ENCODE measurements around the gene METTL25. TPM values are rescaled to one million over a fixed set of nuclear protein-coding genes. Genes with fewer than 3 reads are reported as not detected.
A peak's percentile ranks its signal among the peaks of the same experiment; 100 is the strongest.

The METTL25 gene
- total RNA-seq, 1 experiment from 2014 or later = 6.3 TPM

GRCh38 chr12:82470906-82471512 lies 112.7 kb downstream of the METTL25 start:
- peak; percentile 71 for ATAC-seq
- ChIA-PET CTCF (interaction anchor here (0.7 kb wide), 1 partner anchor 14 kb away, joined by 5 read pairs; no protein-coding TSS in a partner anchor), POLR2A (no interaction called here)
- Mint-ChIP-seq H3K27me3 (ENCODE audit: low read depth) (no peaks in the 10 kb centered on the region), H3K4me3 (no peak overlapping the region), H3K36me3 (0 out of 2 replicates have a peak, but pooled peaks cover 3% of the 10 kb centered on the region), H3K9me3 (peaks cover 4% of the 10 kb centered on the region; the same call in 1 of the 2 replicates), H3K27ac (no peak overlapping the region), H3K4me1 (no peaks in the 10 kb centered on the region)
- no peak for DNase-seq (ENCODE audit: low spot score)
- TF ChIP-seq, protein P1, sequence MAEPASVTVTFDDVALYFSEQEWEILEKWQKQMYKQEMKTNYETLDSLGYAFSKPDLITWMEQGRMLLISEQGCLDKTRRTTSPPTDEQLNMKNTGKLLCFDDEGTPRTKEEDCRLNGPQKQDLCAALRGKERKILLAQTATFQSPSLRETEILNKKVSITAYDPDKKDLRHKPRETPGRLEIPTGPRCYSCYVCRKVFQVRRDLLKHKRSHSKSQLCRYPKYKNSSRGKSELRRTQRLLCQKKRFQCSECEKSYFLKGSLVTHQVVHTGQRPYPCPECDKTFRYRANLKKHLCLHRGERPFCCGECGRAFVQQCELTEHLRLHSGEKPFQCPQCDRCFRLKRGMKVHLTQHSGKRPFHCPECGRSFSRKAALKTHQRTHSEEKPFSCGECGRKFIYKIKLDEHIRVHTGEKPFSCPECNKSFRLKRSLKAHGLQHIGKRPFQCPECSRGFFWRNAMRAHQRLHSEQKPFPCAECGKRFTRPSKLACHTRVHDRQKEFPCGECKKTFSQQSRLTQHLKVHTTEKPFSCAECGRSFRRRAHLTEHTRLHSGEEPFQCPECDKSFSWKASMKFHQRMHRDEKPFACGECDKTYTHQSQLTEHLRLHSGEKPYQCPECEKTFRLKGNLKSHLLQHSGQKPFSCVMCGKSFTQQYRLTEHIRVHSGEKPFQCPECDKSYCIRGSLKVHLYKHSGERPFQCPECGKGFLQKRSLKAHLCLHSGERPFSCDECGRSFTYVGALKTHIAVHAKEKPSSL (CRISPR knock-in tag; conservative IDR thresholded peaks at IDR 0.05) = no peak
- TF ChIP-seq, protein P2, sequence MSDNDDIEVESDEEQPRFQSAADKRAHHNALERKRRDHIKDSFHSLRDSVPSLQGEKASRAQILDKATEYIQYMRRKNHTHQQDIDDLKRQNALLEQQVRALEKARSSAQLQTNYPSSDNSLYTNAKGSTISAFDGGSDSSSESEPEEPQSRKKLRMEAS (CRISPR knock-in tag; IDR thresholded peaks at IDR 0.05) = no peak
- TF ChIP-seq HMGXB4 (CRISPR knock-in tag; IDR thresholded peaks at IDR 0.05) (no peak), ATF2 (CRISPR knock-in tag; IDR thresholded peaks at IDR 0.05; ENCODE audit: borderline replicate concordance, low read depth) (no peak), ATF1 (CRISPR knock-in tag; IDR thresholded peaks at IDR 0.05) (no peak)

- peak; percentile 71 for ATAC-seq
- no peak for DNase-seq (ENCODE audit: low spot score)
- no peak overlapping the region for H3K27ac Mint-ChIP-seq
- peaks cover 4% of the 10 kb centered on the region; the same call in 1 of the 2 replicates for H3K9me3 Mint-ChIP-seq
- POLR2A ChIA-PET = no interaction called here
- no peaks in the 10 kb centered on the region for H3K27me3 Mint-ChIP-seq (ENCODE audit: low read depth)
- no peaks in the 10 kb centered on the region for H3K4me1 Mint-ChIP-seq
- 0 out of 2 replicates have a peak, but pooled peaks cover 3% of the 10 kb centered on the region for H3K36me3 Mint-ChIP-seq
- CTCF ChIA-PET = no interaction called here
- H3K4me3 Mint-ChIP-seq = no peak overlapping the region
- TF ChIP-seq, protein P3, sequence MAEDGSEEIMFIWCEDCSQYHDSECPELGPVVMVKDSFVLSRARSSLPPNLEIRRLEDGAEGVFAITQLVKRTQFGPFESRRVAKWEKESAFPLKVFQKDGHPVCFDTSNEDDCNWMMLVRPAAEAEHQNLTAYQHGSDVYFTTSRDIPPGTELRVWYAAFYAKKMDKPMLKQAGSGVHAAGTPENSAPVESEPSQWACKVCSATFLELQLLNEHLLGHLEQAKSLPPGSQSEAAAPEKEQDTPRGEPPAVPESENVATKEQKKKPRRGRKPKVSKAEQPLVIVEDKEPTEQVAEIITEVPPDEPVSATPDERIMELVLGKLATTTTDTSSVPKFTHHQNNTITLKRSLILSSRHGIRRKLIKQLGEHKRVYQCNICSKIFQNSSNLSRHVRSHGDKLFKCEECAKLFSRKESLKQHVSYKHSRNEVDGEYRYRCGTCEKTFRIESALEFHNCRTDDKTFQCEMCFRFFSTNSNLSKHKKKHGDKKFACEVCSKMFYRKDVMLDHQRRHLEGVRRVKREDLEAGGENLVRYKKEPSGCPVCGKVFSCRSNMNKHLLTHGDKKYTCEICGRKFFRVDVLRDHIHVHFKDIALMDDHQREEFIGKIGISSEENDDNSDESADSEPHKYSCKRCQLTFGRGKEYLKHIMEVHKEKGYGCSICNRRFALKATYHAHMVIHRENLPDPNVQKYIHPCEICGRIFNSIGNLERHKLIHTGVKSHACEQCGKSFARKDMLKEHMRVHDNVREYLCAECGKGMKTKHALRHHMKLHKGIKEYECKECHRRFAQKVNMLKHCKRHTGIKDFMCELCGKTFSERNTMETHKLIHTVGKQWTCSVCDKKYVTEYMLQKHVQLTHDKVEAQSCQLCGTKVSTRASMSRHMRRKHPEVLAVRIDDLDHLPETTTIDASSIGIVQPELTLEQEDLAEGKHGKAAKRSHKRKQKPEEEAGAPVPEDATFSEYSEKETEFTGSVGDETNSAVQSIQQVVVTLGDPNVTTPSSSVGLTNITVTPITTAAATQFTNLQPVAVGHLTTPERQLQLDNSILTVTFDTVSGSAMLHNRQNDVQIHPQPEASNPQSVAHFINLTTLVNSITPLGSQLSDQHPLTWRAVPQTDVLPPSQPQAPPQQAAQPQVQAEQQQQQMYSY (CRISPR knock-in tag; IDR thresholded peaks at IDR 0.05) = no peak
- no peak for TF ChIP-seq FOXK1 (CRISPR knock-in tag; IDR thresholded peaks at IDR 0.05)
- TF ChIP-seq FOXP1 (CRISPR knock-in tag; IDR thresholded peaks at IDR 0.05; ENCODE audit: borderline replicate concordance) = no peak
- TF ChIP-seq ZNF263 (CRISPR knock-in tag; IDR thresholded peaks at IDR 0.05; ENCODE audit: low read depth) = no peak
- TF ChIP-seq FOXP4 (CRISPR knock-in tag; IDR thresholded peaks at IDR 0.05) = no peak
- TF ChIP-seq, protein P4, sequence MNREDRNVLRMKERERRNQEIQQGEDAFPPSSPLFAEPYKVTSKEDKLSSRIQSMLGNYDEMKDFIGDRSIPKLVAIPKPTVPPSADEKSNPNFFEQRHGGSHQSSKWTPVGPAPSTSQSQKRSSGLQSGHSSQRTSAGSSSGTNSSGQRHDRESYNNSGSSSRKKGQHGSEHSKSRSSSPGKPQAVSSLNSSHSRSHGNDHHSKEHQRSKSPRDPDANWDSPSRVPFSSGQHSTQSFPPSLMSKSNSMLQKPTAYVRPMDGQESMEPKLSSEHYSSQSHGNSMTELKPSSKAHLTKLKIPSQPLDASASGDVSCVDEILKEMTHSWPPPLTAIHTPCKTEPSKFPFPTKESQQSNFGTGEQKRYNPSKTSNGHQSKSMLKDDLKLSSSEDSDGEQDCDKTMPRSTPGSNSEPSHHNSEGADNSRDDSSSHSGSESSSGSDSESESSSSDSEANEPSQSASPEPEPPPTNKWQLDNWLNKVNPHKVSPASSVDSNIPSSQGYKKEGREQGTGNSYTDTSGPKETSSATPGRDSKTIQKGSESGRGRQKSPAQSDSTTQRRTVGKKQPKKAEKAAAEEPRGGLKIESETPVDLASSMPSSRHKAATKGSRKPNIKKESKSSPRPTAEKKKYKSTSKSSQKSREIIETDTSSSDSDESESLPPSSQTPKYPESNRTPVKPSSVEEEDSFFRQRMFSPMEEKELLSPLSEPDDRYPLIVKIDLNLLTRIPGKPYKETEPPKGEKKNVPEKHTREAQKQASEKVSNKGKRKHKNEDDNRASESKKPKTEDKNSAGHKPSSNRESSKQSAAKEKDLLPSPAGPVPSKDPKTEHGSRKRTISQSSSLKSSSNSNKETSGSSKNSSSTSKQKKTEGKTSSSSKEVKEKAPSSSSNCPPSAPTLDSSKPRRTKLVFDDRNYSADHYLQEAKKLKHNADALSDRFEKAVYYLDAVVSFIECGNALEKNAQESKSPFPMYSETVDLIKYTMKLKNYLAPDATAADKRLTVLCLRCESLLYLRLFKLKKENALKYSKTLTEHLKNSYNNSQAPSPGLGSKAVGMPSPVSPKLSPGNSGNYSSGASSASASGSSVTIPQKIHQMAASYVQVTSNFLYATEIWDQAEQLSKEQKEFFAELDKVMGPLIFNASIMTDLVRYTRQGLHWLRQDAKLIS (CRISPR knock-in tag; IDR thresholded peaks at IDR 0.05; ENCODE audit: borderline replicate concordance) = no peak
- TF ChIP-seq, protein P5, sequence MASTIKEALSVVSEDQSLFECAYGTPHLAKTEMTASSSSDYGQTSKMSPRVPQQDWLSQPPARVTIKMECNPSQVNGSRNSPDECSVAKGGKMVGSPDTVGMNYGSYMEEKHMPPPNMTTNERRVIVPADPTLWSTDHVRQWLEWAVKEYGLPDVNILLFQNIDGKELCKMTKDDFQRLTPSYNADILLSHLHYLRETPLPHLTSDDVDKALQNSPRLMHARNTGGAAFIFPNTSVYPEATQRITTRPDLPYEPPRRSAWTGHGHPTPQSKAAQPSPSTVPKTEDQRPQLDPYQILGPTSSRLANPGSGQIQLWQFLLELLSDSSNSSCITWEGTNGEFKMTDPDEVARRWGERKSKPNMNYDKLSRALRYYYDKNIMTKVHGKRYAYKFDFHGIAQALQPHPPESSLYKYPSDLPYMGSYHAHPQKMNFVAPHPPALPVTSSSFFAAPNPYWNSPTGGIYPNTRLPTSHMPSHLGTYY (CRISPR knock-in tag; IDR thresholded peaks at IDR 0.05) = no peak
- TF ChIP-seq TEAD4 (CRISPR knock-in tag; IDR thresholded peaks at IDR 0.05) = no peak
- no peak for TF ChIP-seq JAZF1 (CRISPR knock-in tag; IDR thresholded peaks at IDR 0.05)
- TF ChIP-seq ZMAT4 (CRISPR knock-in tag; IDR thresholded peaks at IDR 0.05) = no peak
Observed at GRCh38 chr12:82473111-82473754, 114.9 kb downstream of the METTL25 start.

Data from WTC11 (cell line).